ENCODE results near the gene ECD. TPM values are rescaled to one million over a fixed set of nuclear protein-coding genes. Genes with fewer than 3 reads are reported as not detected.
A peak's percentile ranks its signal among the peaks of the same experiment; 100 is the strongest.

The ECD gene
- total RNA-seq, 3 donors from 2014 or later (not counting 1 experiment from before 2014, with no cell fraction given): 48.4 to 53.6 (median 52.1) TPM

DNA sequence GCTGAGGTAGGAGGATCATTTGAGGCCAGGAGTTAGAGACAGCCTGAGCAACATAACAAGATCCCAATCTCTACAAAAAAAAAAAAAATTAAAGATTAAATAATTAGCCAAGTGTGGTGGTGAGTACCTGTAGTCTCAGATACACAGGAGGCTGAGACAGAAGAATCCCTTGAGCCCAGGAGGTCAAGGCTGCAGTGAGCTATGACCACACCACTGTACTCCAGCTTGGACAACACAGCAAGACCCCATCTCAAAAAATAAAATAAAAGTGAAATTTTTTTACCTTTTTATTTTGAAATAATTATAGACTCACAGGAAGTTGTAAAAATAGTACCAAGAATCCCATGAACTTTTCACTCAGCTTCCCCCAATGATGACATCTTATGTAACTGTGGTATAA lies 5.1 kb upstream of the ECD start:
- no peaks in the 10 kb centered on the region for H3K27me3 Mint-ChIP-seq (ENCODE audit: low read depth in 2 of 2)
- intact Hi-C loops (cut with micrococcal nuclease): no loop called here
- H3K36me3 Mint-ChIP-seq: no peaks in the 10 kb centered on the region
- H3K4me1 Mint-ChIP-seq: peaks cover 7 to 8% of the 10 kb centered on the region in 2 donors
- H3K36me3 ChIP-seq (ENCODE audit: control insufficient read depth, insufficient read depth, low read length): peaks cover 5% of the 10 kb centered on the region
- H3K4me1 ChIP-seq (ENCODE audit: control insufficient read depth, insufficient read depth, low read length): peaks cover 9% of the 10 kb centered on the region
- H3K4me3 Mint-ChIP-seq: no peak overlapping the region
- no peaks in the 10 kb centered on the region for H3K9me3 Mint-ChIP-seq
- no peaks in the 10 kb centered on the region for H3K27me3 ChIP-seq (ENCODE audit: control insufficient read depth, insufficient read depth, low read length)
- H3K4me3 ChIP-seq (ENCODE audit: low read length): no peak overlapping the region
- ATAC-seq (no peak), DNase-seq (no peak)
- no peak overlapping the region for H3K27ac Mint-ChIP-seq
- TF ChIP-seq, protein P1, sequence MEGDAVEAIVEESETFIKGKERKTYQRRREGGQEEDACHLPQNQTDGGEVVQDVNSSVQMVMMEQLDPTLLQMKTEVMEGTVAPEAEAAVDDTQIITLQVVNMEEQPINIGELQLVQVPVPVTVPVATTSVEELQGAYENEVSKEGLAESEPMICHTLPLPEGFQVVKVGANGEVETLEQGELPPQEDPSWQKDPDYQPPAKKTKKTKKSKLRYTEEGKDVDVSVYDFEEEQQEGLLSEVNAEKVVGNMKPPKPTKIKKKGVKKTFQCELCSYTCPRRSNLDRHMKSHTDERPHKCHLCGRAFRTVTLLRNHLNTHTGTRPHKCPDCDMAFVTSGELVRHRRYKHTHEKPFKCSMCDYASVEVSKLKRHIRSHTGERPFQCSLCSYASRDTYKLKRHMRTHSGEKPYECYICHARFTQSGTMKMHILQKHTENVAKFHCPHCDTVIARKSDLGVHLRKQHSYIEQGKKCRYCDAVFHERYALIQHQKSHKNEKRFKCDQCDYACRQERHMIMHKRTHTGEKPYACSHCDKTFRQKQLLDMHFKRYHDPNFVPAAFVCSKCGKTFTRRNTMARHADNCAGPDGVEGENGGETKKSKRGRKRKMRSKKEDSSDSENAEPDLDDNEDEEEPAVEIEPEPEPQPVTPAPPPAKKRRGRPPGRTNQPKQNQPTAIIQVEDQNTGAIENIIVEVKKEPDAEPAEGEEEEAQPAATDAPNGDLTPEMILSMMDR (IDR thresholded peaks at IDR 0.05): no peak
- H3K27ac ChIP-seq (ENCODE audit: low read length): no peak overlapping the region
- no peaks in the 10 kb centered on the region for H3K9me3 ChIP-seq (ENCODE audit: control insufficient read depth, insufficient read depth, low read length)

DNA sequence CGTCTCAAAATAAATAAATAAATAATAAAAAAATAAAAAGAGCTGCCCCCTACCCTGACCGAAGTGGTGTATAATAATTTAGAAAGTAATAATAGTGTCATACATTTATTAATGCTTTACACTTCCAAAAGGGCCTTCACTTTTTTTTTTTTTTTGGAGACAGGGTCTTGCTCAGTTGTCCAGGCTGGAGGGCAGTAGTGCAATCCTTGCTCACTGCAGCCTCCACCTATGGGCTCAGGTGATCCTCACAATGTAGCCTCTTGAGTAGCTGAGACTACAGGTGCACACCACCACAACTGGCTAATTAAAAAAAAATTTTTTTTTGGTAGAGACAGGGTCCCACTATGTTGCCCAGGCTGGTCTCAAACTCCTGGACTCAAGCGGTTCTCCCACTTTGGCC lies 1.5 kb upstream of the ECD start:
- ATAC-seq: no peak
- no peaks in the 10 kb centered on the region for H3K36me3 ChIP-seq (ENCODE audit: control insufficient read depth, insufficient read depth, low read length)
- H3K27ac ChIP-seq (ENCODE audit: low read length): no peak overlapping the region
- Mint-ChIP-seq H3K4me1 (peaks cover 35 to 37% of the 10 kb centered on the region in 2 donors), H3K36me3 (no peaks in the 10 kb centered on the region), H3K9me3 (no peaks in the 10 kb centered on the region), H3K27ac (no peak overlapping the region), H3K4me3 (peak overlapping the region; percentile 31), H3K27me3 (ENCODE audit: low read depth in 2 of 2) (no peaks in the 10 kb centered on the region)
- no peak overlapping the region for H3K4me3 ChIP-seq (ENCODE audit: low read length)
- H3K9me3 ChIP-seq (ENCODE audit: control insufficient read depth, insufficient read depth, low read length): no peaks in the 10 kb centered on the region
- peaks cover 9% of the 10 kb centered on the region for H3K4me1 ChIP-seq (ENCODE audit: control insufficient read depth, insufficient read depth, low read length)
- TF ChIP-seq, protein P1 (IDR thresholded peaks at IDR 0.05): no peak
- no peak for DNase-seq
- intact Hi-C loops (cut with micrococcal nuclease): loop anchor here (2.0 to 5.0 kb wide), 2 partner anchors 73 to 78 kb away; partner anchors contain the start of genes DNAJC9 and P4HA1
- 100% methylated on average over 1 of the region's 3 CpGs for WGBS (ENCODE audit: insufficient coverage)
- H3K27me3 ChIP-seq (ENCODE audit: control insufficient read depth, insufficient read depth, low read length): no peaks in the 10 kb centered on the region

DNA sequence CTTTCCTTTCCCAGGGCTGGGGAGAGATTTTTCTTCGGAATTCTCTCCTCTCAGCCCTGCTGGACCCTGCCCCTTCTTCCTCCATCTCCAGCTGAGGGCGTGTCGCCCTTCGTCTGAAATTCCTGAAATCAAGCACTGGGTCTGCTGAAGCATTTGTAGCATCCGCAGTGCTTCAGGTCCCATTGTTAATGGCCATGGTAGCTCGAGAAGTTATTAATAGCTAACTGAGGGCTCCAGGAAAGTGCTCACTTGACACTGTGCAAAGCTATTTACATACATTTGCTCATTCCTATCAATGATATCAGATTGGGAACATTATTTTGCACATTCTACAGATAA lies 626 bp upstream of the ECD start:
- peaks cover 35 to 37% of the 10 kb centered on the region in 2 donors for H3K4me1 Mint-ChIP-seq
- H3K36me3 ChIP-seq (ENCODE audit: control insufficient read depth, insufficient read depth, low read length): no peaks in the 10 kb centered on the region
- intact Hi-C loops (cut with micrococcal nuclease): loop anchor here (2.0 to 5.0 kb wide), 2 partner anchors 72 to 79 kb away; partner anchors contain the start of genes DNAJC9 and P4HA1
- no peaks in the 10 kb centered on the region for H3K27me3 ChIP-seq (ENCODE audit: control insufficient read depth, insufficient read depth, low read length)
- H3K27ac Mint-ChIP-seq: peak overlapping the region; percentile 100
- H3K9me3 Mint-ChIP-seq: no peaks in the 10 kb centered on the region
- DNase-seq (no peak), ATAC-seq (no peak)
- H3K27ac ChIP-seq (ENCODE audit: low read length): peak overlapping the region; percentile 93
- H3K9me3 ChIP-seq (ENCODE audit: control insufficient read depth, insufficient read depth, low read length): no peaks in the 10 kb centered on the region
- no peaks in the 10 kb centered on the region for H3K27me3 Mint-ChIP-seq (ENCODE audit: low read depth in 2 of 2)
- peak overlapping the region; percentile 100 for H3K4me3 Mint-ChIP-seq
- under 1% methylated on average over 6 of the region's 6 CpGs for WGBS (ENCODE audit: insufficient coverage)
- TF ChIP-seq, protein P1 (IDR thresholded peaks at IDR 0.05): no peak
- peaks cover 9% of the 10 kb centered on the region for H3K4me1 ChIP-seq (ENCODE audit: control insufficient read depth, insufficient read depth, low read length)
- H3K36me3 Mint-ChIP-seq: no peaks in the 10 kb centered on the region
- peak overlapping the region; percentile 89 for H3K4me3 ChIP-seq (ENCODE audit: low read length)

DNA sequence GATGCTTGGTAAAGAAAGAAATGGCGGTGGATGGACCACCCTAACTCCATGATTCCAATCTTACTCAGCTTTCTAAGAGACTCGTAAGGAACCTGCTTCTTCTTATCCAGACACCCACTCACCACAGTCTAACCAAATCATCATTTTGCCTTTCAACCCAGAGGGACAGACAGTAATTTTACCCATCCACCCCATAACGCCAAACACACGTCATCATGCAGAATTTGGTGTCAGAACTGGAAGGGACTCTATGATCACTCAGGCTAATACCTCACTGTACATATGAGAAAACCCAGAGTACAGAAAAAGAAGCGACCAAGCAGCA lies 388 bp downstream of the ECD start:
- peak overlapping the region; percentile 100 for H3K27ac Mint-ChIP-seq
- no peaks in the 10 kb centered on the region for H3K9me3 Mint-ChIP-seq
- Histone ChIP-seq H3K4me3 (ENCODE audit: low read length) (peak overlapping the region; percentile 89), H3K27me3 (ENCODE audit: control insufficient read depth, insufficient read depth, low read length) (no peaks in the 10 kb centered on the region), H3K4me1 (ENCODE audit: control insufficient read depth, insufficient read depth, low read length) (peaks cover 9% of the 10 kb centered on the region), H3K36me3 (ENCODE audit: control insufficient read depth, insufficient read depth, low read length) (peaks cover 7% of the 10 kb centered on the region), H3K9me3 (ENCODE audit: control insufficient read depth, insufficient read depth, low read length) (no peaks in the 10 kb centered on the region), H3K27ac (ENCODE audit: low read length) (peak overlapping the region; percentile 93)
- WGBS (ENCODE audit: insufficient coverage): 0% methylated on average over 4 of the region's 5 CpGs
- DNase-seq (no peak), ATAC-seq (peak in 1 of 3 donors; percentile 32)
- intact Hi-C loops (cut with micrococcal nuclease): loop anchor here (5.0 kb wide), 1 partner anchor 80 kb away; the partner anchor contains the start of gene DNAJC9
- no peaks in the 10 kb centered on the region for H3K27me3 Mint-ChIP-seq (ENCODE audit: low read depth in 2 of 2)
- H3K4me3 Mint-ChIP-seq: peak overlapping the region; percentile 100
- no peaks in the 10 kb centered on the region for H3K36me3 Mint-ChIP-seq
- peaks cover 41 to 42% of the 10 kb centered on the region in 2 donors for H3K4me1 Mint-ChIP-seq
- TF ChIP-seq, protein P1 (IDR thresholded peaks at IDR 0.05): no peak

Data from natural killer cell (primary cell).